Upper lobe of right lung (tissue), 1 donor: ENCODE results near the gene SYNE1. TPM values are rescaled to one million over a fixed set of nuclear protein-coding genes. Genes with fewer than 3 reads are reported as not detected.

Experiments
- ATAC-seq: fragments of 200-7000 bp; cut with Tn5 transposase; one replicate; pipeline ENCODE4 v1.9.1; 2020; ENCODE audit warnings: mild to moderate bottlenecking, moderate library complexity
- DNase-seq: peaks from one replicate; pipeline ENCODE4 v3.0.0-alpha.2; 2020
- H3K27ac ChIP-seq: fragments of 200-600 bp; one replicate; pipeline ENCODE4 v1.8.0; 2022
- H3K27me3 ChIP-seq: fragments of 200-600 bp; one replicate; pipeline ENCODE4 v1.8.0; 2022; ENCODE audit warnings: mild to moderate bottlenecking
- H3K36me3 ChIP-seq: fragments of 200-600 bp; one replicate; pipeline ENCODE4 v1.8.0; 2022
- H3K4me1 ChIP-seq: fragments of 200-600 bp; one replicate; pipeline ENCODE4 v1.8.0; 2022
- H3K4me3 ChIP-seq: fragments of 200-600 bp; one replicate; pipeline ENCODE4 v1.8.0; 2022; ENCODE audit warnings: mild to moderate bottlenecking
- H3K9me3 ChIP-seq: fragments of 200-600 bp; one replicate; pipeline ENCODE4 v1.8.0; 2022
- intact Hi-C: fragments of 100-400 bp; cut with DNase I; formaldehyde crosslinking; loops from one replicate; pipeline ENCODE4 v1.11.0; 2022
- total RNA-seq: library from RNA; stranded (reverse); fragmentation: NEBNext Ultra II Directional; extraction: Animal tissue kit (Norgen Biotek cat#: 25700); gene quantifications from one replicate; pipeline ENCODE4 v1.2.1, GENCODE V29; 2021
- TF ChIP-seq, protein P1 (sequence below): fragments of 200-600 bp; IDR thresholded peaks from one replicate; pipeline ENCODE4 v1.8.0; 2022; ENCODE audit warnings: antibody characterized with exemption
- donor health status: DM: no; HTN: yes; CAD: no; lungs with severe emphysema.

SYNE1 gene
- total RNA-seq, 1 donor from 2014 or later: 168 TPM

DNA sequence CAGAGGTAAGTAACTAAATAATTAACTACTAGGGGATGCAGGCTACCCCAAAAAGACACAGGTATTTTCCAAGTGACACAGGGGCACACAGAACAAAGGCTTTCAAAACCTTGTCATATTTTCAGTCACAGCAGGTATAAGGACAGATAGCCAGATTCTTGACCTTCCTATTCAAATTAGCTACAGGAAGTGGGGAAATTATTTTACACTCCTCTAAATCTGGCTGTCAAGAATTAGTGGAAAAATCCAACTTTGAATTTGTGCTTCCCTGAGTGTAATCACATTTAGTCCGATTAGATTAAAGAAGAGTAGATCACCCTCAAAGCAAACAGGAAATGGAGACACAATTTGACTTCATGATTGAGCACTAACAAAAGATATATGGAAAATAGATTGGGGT is 60.6 kb downstream of the SYNE1 start:
- Histone ChIP-seq H3K4me3 (no peak overlapping the region), H3K36me3 (no peaks in the 10 kb centered on the region), H3K27me3 (no peaks in the 10 kb centered on the region), H3K4me1 (peaks cover 28% of the 10 kb centered on the region), H3K27ac (peak overlapping the region; percentile 70), H3K9me3 (no peaks in the 10 kb centered on the region)
- intact Hi-C loops: no loop called here
- TF ChIP-seq, protein P1, sequence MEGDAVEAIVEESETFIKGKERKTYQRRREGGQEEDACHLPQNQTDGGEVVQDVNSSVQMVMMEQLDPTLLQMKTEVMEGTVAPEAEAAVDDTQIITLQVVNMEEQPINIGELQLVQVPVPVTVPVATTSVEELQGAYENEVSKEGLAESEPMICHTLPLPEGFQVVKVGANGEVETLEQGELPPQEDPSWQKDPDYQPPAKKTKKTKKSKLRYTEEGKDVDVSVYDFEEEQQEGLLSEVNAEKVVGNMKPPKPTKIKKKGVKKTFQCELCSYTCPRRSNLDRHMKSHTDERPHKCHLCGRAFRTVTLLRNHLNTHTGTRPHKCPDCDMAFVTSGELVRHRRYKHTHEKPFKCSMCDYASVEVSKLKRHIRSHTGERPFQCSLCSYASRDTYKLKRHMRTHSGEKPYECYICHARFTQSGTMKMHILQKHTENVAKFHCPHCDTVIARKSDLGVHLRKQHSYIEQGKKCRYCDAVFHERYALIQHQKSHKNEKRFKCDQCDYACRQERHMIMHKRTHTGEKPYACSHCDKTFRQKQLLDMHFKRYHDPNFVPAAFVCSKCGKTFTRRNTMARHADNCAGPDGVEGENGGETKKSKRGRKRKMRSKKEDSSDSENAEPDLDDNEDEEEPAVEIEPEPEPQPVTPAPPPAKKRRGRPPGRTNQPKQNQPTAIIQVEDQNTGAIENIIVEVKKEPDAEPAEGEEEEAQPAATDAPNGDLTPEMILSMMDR: no peak
- DNase-seq (no peak), ATAC-seq (no peak)

DNA sequence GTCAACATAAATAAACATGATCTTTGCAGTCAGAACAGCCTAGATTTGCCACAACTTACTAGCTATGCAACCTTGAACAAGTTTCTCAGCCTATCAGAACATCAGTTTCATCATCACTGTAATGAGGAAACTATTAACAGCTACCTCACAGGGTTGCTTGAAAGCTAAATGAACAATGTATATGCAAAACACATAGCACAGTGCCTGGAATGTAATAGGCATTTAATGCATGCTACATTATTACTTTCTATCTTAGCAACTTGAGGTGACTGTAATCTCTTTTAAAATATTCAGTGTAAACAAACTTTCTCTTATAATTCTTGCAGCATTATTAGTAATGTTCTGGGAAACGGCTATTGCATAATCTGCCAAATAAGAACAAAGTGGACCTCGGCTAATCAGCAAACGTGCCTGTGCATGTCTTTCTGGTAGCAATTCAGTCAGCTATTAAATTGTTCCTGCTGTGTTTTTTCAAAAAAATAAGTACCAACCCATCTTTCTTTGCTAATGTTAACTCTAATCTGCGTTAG is 61.5 kb downstream of the SYNE1 start:
- no peaks in the 10 kb centered on the region for H3K27me3 ChIP-seq
- H3K9me3 ChIP-seq: no peaks in the 10 kb centered on the region
- no peak overlapping the region for H3K4me3 ChIP-seq
- peak overlapping the region; percentile 70 for H3K27ac ChIP-seq
- no peaks in the 10 kb centered on the region for H3K36me3 ChIP-seq
- ATAC-seq (peak; percentile 82), DNase-seq (no peak)
- TF ChIP-seq, protein P1: no peak
- intact Hi-C loops: no loop called here
- peaks cover 33% of the 10 kb centered on the region for H3K4me1 ChIP-seq

DNA sequence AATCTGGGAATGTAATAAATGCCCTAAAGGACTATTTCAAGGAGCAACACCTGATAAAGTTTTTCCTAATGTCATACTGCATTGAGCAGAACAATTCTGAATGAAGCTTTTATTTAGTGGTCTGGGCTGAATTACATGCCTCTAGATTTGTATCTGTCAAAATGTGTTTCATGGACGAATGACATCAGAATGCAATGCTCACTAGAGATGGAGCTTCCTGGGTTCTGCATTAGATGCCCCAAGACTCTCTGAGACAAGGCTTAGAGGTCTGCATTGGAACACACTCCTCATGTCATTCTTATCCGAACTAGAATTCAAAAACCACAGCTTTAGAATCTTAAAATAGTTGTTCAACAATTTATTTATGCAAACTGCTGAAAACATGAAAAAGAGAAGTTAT is 62.0 kb downstream of the SYNE1 start:
- ATAC-seq: peak; percentile 22

DNA sequence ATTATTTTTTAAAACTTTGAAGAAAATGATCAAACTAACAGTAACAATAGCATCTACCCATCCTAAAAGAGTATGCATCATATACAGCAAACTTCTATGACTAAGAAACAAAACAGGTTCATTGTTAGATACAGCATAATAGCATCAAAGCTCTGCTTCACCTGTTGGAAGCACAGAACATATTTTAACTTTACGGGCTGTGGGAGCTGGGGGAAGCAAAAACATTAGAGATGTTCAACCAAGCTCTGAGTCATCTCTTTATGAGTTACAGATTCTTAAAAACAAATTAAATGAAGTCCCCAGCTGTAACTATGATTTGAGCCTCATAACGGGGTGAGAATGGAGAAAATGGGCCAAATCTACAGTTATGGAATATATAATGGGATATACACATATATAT is 63.4 kb downstream of the SYNE1 start:
- intact Hi-C loops: no loop called here
- Histone ChIP-seq H3K27ac (no peak overlapping the region), H3K27me3 (no peaks in the 10 kb centered on the region), H3K9me3 (no peaks in the 10 kb centered on the region), H3K4me1 (peaks cover 33% of the 10 kb centered on the region), H3K36me3 (no peaks in the 10 kb centered on the region), H3K4me3 (no peak overlapping the region)
- no peak for DNase-seq
- TF ChIP-seq, protein P1: no peak
- ATAC-seq: no peak

More for the DNA sequence above, 62.0 kb downstream of the SYNE1 start:
- Histone ChIP-seq H3K9me3 (no peaks in the 10 kb centered on the region), H3K36me3 (no peaks in the 10 kb centered on the region), H3K27me3 (no peaks in the 10 kb centered on the region), H3K4me1 (peaks cover 33% of the 10 kb centered on the region), H3K27ac (peak overlapping the region; percentile 70), H3K4me3 (no peak overlapping the region)
- no peak for DNase-seq
- TF ChIP-seq, protein P1: no peak
- intact Hi-C loops: no loop called here

DNA sequence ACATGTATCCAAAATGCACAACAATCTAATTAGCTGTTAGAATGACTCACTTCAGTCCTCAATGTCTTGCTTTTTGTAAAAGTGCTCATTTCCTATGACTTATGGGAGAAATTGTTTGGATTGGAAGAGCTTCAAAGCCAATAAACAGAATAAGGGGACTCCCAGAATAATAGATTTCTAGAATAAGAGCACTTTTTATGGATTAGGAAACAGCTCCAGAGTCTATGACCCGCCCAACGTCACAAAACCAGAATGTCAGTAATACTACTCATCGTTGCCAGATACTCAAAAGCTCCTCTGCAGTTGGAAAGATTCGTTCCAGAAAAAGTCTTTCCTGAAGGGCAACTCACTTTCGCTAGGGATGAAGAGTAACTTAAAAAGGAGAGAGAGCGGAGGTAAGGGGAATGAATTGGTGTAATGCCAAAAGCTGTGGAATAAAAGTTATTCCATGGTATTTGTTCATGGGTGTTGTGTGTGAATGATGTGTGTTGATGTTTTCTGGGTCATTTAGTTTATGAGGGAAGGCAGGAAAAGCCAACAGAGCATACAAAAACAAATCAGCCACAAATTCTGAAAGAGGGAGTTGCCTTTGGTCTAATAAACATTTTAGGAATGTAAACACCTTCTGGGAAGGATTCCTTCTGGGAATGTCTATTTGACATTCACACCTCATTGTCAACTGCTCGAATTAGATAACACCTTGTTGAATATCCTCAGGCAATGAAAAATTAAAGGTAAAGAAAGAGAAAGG is 64.6 kb downstream of the SYNE1 start:
- peak; percentile 43 for ATAC-seq

More for the DNA sequence above, 64.6 kb downstream of the SYNE1 start:
- Histone ChIP-seq H3K27ac (peak overlapping the region; percentile 44), H3K27me3 (no peaks in the 10 kb centered on the region), H3K4me3 (no peak overlapping the region), H3K9me3 (no peaks in the 10 kb centered on the region), H3K36me3 (no peaks in the 10 kb centered on the region), H3K4me1 (peaks cover 33% of the 10 kb centered on the region)
- TF ChIP-seq, protein P1: no peak
- intact Hi-C loops: no loop called here
- DNase-seq: no peak
